Activated naive CD4-positive, alpha-beta T cell treated with anti-CD3 and anti-CD28 coated beads for 36 hours (primary cell): ENCODE data around the gene CEP112. TPM values are rescaled to one million over a fixed set of nuclear protein-coding genes. Genes with fewer than 3 reads are reported as not detected.
A peak's percentile ranks its signal among the peaks of the same experiment; 100 is the strongest.

Experiments used
- CTCF ChIA-PET: fragments of 350-600 bp; sonication (Branson Sonifier 250); formaldehyde crosslinking; loops from one replicate; lab custom pipeline; 2021; ENCODE audit warnings: antibody characterized with exemption; lab: Charles Lee
- DNase-seq: peaks from one replicate; pipeline ENCODE4 v3.0.0-alpha.2; 2020
- H3K27ac Mint-ChIP-seq: one replicate; pipeline ENCODE4 v1.8.0; 2021; ENCODE audit warnings: mild to moderate bottlenecking, mixed read lengths
- H3K27me3 Mint-ChIP-seq: one replicate; pipeline ENCODE4 v1.8.0; 2021; ENCODE audit warnings: low read depth, mixed read lengths
- H3K36me3 Mint-ChIP-seq: one replicate; pipeline ENCODE4 v1.8.0; 2021; ENCODE audit warnings: low read depth, mixed read lengths
- H3K4me1 Mint-ChIP-seq: one replicate; pipeline ENCODE4 v1.8.0; 2021; ENCODE audit warnings: low read depth, mixed read lengths
- H3K4me3 Mint-ChIP-seq: one replicate; pipeline ENCODE4 v1.8.0; 2021; ENCODE audit warnings: mild to moderate bottlenecking, moderate library complexity, mixed read lengths
- H3K9me3 Mint-ChIP-seq: one replicate; pipeline ENCODE4 v1.8.0; 2021; ENCODE audit warnings: mixed read lengths
- intact Hi-C: fragments of 100-400 bp; cut with micrococcal nuclease; formaldehyde crosslinking; loops from one replicate; pipeline ENCODE4 v1.15.1; 2023
- total RNA-seq, 2 experiments: library from RNA; stranded (reverse); gene quantifications; one replicate each; pipeline ENCODE4 v1.2.3, GENCODE V29; 2021

CEP112 gene
- total RNA-seq, 2 experiments from 2014 or later: 0.49 to 0.95 TPM

GRCh38 chr17:65664696-65665095 lies 527.2 kb downstream of the CEP112 start:
- CTCF ChIA-PET: no interaction called here
- H3K9me3 Mint-ChIP-seq: no peaks in the 10 kb centered on the region
- peaks cover 8% of the 10 kb centered on the region for H3K4me1 Mint-ChIP-seq
- H3K36me3 Mint-ChIP-seq: no peaks in the 10 kb centered on the region
- peaks cover 6% of the 10 kb centered on the region for H3K27me3 Mint-ChIP-seq
- no peak overlapping the region for H3K27ac Mint-ChIP-seq
- H3K4me3 Mint-ChIP-seq: no peak overlapping the region
- intact Hi-C loops: no loop called here
- DNase-seq: no peak

DNA sequence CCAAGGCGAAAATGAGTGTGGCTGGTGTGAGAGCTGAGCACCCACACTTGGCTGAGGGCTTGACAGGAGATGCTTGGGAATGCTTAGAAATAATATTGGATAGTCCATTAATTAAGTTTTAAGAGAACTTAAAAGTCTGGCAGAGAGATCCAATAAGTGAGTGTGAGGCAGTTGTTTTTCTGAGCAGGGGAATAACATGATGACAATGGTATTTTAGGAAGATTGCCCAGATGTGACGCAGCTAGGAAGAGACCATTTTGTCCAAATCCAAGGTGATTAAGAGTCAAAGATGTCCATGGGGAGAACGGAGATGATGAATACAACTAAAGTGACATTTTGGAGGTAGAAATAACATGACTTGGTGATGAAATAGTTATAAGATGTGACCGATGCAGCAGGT lies 527.7 kb downstream of the CEP112 start:
- Mint-ChIP-seq H3K4me3 (no peak overlapping the region), H3K36me3 (no peaks in the 10 kb centered on the region), H3K4me1 (peaks cover 8% of the 10 kb centered on the region), H3K9me3 (no peaks in the 10 kb centered on the region), H3K27me3 (peaks cover 6% of the 10 kb centered on the region), H3K27ac (no peak overlapping the region)
- intact Hi-C loops: no loop called here
- CTCF ChIA-PET: no interaction called here
- DNase-seq: no peak

GRCh38 chr17:65662196-65662595 lies 529.7 kb downstream of the CEP112 start:
- Mint-ChIP-seq H3K9me3 (no peaks in the 10 kb centered on the region), H3K4me3 (no peak overlapping the region), H3K27ac (no peak overlapping the region), H3K27me3 (peaks cover 6% of the 10 kb centered on the region), H3K36me3 (no peaks in the 10 kb centered on the region), H3K4me1 (peaks cover 20% of the 10 kb centered on the region)
- CTCF ChIA-PET: no interaction called here
- DNase-seq: no peak
- intact Hi-C loops: no loop called here

GRCh38 chr17:65660947-65661346 lies 531.0 kb downstream of the CEP112 start:
- CTCF ChIA-PET: no interaction called here
- H3K27me3 Mint-ChIP-seq: peaks cover 6% of the 10 kb centered on the region
- H3K4me1 Mint-ChIP-seq: peaks cover 31% of the 10 kb centered on the region
- peak; percentile 9 for DNase-seq
- no peak overlapping the region for H3K27ac Mint-ChIP-seq
- no peaks in the 10 kb centered on the region for H3K9me3 Mint-ChIP-seq
- intact Hi-C loops: no loop called here
- H3K36me3 Mint-ChIP-seq: no peaks in the 10 kb centered on the region
- H3K4me3 Mint-ChIP-seq: no peak overlapping the region

DNA sequence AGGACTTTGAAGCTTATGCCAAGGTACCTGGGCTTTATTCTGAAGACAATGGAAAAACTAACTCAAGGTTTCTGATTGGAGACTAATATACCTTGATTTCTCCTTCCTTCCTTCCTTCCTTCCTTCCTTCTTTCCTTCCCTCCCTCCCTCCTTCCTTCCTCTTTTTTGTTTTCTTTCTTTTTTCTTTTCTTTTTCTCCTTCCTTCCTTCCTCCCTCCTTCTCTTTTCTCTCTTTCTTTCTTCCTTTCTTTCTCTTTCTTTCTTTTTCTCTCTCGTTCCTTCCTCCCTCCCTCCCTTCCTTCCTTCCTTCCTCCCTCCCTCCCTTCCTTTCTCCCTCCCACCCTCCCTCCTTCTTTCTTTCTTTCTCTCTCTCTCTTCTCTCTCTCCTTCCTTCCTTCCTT lies 531.9 kb downstream of the CEP112 start:
- peaks cover 6% of the 10 kb centered on the region for H3K27me3 Mint-ChIP-seq
- H3K4me3 Mint-ChIP-seq: no peak overlapping the region
- CTCF ChIA-PET: interaction anchor here (1.0 to 1.5 kb wide), 2 partner anchors 53 to 66 kb away, joined by 3 read pairs; no protein-coding TSS in a partner anchor
- H3K9me3 Mint-ChIP-seq: no peaks in the 10 kb centered on the region
- no peak overlapping the region for H3K27ac Mint-ChIP-seq
- no peak for DNase-seq
- no peaks in the 10 kb centered on the region for H3K36me3 Mint-ChIP-seq
- peaks cover 35% of the 10 kb centered on the region for H3K4me1 Mint-ChIP-seq
- intact Hi-C loops: no loop called here

DNA sequence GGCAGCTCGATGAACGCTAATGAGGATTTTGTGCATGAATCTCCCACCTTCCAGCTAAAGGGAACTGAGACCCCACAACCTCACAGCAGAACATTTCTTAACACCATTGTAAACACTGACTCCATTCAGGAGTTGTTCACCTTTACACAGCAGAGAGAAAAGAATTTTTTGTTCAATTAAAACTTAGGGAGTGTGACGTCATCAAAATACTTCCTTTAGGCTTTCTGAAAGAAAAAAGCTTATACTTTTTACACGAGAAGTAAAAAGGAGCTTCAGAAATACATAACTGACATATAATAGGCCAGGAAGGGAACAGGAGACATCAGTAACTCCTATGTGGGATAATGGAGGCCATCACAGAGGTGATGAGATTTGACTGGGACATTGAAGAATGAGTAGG lies 532.4 kb downstream of the CEP112 start:
- Mint-ChIP-seq H3K9me3 (no peaks in the 10 kb centered on the region), H3K4me1 (peaks cover 35% of the 10 kb centered on the region), H3K27me3 (peaks cover 6% of the 10 kb centered on the region), H3K36me3 (no peaks in the 10 kb centered on the region), H3K4me3 (no peak overlapping the region), H3K27ac (no peak overlapping the region)
- DNase-seq: no peak
- CTCF ChIA-PET: interaction anchor here (1.0 to 1.5 kb wide), 2 partner anchors 53 to 67 kb away, joined by 3 read pairs; no protein-coding TSS in a partner anchor
- intact Hi-C loops: loop anchor here (5.0 kb wide), 1 partner anchor 853 kb away; no protein-coding TSS in a partner anchor

DNA sequence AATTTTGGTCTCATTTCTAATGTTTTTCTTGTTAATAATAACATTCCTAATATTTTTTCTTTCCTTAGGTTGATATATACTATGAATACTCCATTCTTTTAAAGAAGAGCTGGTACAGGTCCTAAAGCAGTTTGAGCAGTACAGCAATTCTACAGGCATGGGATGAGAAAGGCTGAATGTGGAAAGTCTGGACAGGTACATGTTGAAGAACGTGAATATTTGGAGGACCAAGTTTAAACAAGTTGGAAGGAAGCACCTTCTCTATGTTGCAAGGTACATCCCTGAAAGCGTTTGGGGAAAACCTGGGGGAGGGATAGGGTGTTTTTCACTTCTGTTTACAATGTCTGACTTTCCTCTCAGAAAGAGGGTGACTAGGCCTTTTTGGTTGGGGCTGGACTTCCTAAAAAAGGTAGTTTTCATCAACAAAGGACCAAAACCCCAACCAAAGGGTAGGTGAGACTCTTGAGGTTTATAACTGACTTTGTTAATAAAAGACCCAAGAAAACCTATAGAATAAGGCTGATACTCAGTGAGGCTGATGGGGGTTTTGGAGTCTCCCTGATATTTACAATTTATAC lies 534.6 kb downstream of the CEP112 start:
- CTCF ChIA-PET: interaction anchor here (1.0 kb wide), 1 partner anchor 73 kb away, joined by 4 read pairs; no protein-coding TSS in a partner anchor
- Mint-ChIP-seq H3K27ac (peak overlapping the region; percentile 55), H3K9me3 (no peaks in the 10 kb centered on the region), H3K4me3 (no peak overlapping the region), H3K36me3 (no peaks in the 10 kb centered on the region), H3K27me3 (peaks cover 9% of the 10 kb centered on the region), H3K4me1 (peaks cover 35% of the 10 kb centered on the region)
- intact Hi-C loops: loop anchor here (1.0 to 5.0 kb wide), 10 partner anchors 73 to 855 kb away; no protein-coding TSS in a partner anchor
- DNase-seq: peak; percentile 31

DNA sequence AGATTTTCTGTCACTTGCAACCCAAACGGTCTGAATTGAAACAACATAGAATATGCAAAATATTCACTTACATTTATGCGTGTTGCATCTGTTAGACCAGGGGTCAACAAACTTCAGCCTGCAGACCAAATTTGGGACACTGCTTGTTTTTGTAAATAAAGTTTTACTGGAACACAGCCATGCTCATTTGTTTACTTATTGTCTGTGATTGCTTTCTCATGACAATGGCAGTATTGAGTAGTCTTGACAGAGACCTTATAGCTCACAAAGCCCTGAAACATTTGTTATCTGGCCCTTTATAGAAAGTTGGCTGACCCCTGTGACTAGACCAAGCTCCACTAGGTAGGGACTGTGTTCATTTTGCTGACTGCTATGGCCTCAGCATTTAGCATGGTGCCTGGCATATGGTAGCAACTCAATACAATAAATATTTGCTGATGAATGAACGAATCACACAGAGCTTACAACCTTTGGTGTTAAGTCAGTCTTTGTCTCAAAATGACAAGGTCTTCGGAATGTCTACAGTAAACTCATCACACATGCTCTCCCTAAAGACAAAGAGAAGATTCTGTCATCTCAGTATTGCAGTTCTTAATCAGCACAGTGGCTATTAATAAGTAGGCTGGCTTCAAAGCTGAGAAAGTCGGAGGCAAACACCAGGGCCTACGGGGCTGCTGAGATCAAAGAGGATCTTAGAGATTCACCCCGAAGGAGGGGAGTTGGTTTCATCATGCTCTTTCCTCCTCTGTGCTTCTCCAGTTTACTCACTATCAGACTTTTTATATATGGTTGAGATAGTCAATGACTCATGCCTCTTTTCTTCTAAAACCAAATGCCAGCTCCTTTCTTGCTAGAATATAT lies 535.3 kb downstream of the CEP112 start:
- H3K9me3 Mint-ChIP-seq: no peaks in the 10 kb centered on the region
- H3K4me3 Mint-ChIP-seq: no peak overlapping the region

DNA sequence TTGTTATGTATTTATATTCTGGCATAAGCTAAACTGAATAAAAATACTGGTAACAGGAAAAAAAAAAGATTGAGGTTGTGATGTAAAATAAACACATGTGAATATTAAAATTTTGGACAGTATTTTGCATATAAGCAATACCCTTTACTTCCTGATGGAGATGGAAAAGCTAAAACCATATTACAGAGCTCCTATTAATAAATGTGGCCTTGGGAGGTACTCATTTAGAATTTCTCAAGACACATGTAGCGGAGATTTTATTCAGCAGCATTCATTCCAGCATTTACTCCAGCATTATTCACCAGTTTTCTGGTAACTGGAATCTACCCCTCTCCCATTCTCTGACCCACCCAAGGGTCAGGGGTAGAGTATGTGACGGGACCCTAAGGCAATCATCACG lies 536.2 kb downstream of the CEP112 start:
- CTCF ChIA-PET: interaction anchor here (0.6 to 1.0 kb wide), 2 partner anchors 142 to 1250 kb away, joined by 3 read pairs; no protein-coding TSS in a partner anchor
- no peak for DNase-seq
- Mint-ChIP-seq H3K4me1 (peaks cover 30% of the 10 kb centered on the region), H3K4me3 (no peak overlapping the region), H3K27me3 (peaks cover 7% of the 10 kb centered on the region), H3K36me3 (no peaks in the 10 kb centered on the region), H3K9me3 (no peaks in the 10 kb centered on the region), H3K27ac (no peak overlapping the region)
- intact Hi-C loops: loop anchor here (2.0 to 5.0 kb wide), 3 partner anchors 87 to 857 kb away; no protein-coding TSS in a partner anchor

More for the DNA sequence above, 535.3 kb downstream of the CEP112 start:
- H3K36me3 Mint-ChIP-seq: no peaks in the 10 kb centered on the region
- peaks cover 35% of the 10 kb centered on the region for H3K4me1 Mint-ChIP-seq
- H3K27me3 Mint-ChIP-seq: peaks cover 9% of the 10 kb centered on the region
- peak; percentile 84 for DNase-seq
- CTCF ChIA-PET: interaction anchor here (0.7 to 1.0 kb wide), 3 partner anchors 72 to 1544 kb away, joined by 3 to 4 read pairs (median 3); no protein-coding TSS in a partner anchor
- H3K27ac Mint-ChIP-seq: peak overlapping the region; percentile 56
- intact Hi-C loops: loop anchor here (1.0 to 5.0 kb wide), 10 partner anchors 72 to 856 kb away; no protein-coding TSS in a partner anchor

- Mint-ChIP-seq H3K4me3 (no peak overlapping the region), H3K27ac (no peak overlapping the region), H3K4me1 (no peaks in the 10 kb centered on the region), H3K9me3 (peaks cover 18% of the 10 kb centered on the region), H3K36me3 (peaks cover 5% of the 10 kb centered on the region), H3K27me3 (no peaks in the 10 kb centered on the region)
- intact Hi-C loops: loop anchor here (10.0 kb wide), 1 partner anchor 190 kb away; no protein-coding TSS in a partner anchor
- no peak for DNase-seq
- CTCF ChIA-PET: no interaction called here
These were observed 547.4 kb downstream of the CEP112 start for GRCh38 chr17:65644545-65644944.

DNA sequence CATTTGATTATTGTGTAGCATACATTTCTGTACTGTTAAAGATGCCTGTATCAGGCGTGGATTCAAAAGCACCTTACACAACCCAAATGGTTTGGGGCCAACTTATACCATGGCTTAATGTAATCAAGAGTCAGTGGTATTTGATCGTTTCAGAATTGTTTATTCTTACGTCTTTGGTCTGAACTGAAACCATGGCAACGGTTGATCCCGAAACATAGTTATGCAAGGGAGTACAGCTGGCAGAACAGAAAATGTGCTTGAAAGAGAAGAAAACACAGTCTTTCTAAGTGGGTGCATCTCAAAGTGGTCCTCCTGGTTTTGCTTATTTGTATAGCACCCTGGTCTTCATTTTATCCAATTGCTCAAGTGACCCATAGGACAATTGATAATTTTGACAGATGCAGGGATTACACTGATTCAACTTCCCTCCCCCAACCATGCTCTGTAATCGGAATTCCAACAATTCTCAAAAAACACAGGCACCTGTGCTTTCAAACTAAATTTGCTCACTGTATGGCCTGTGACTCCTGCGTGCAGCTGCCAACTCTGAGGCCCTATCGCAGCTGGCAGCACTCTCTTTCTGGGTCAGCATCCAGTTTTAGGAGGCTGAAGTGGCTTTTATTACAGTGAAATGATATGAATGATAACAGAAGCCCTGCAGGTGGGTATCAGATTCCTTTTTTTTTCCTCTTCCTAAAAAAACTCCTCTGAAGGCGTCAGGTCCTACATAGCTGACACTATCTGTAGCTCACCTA lies 553.5 kb downstream of the CEP112 start:
- H3K36me3 Mint-ChIP-seq: peaks cover 4% of the 10 kb centered on the region
- no peak overlapping the region for H3K4me3 Mint-ChIP-seq
- DNase-seq: no peak
- CTCF ChIA-PET: no interaction called here
- no peaks in the 10 kb centered on the region for H3K4me1 Mint-ChIP-seq
- H3K9me3 Mint-ChIP-seq: peaks cover 9% of the 10 kb centered on the region
- H3K27ac Mint-ChIP-seq: no peak overlapping the region
- intact Hi-C loops: no loop called here
- no peaks in the 10 kb centered on the region for H3K27me3 Mint-ChIP-seq

GRCh38 chr17:65637786-65638185 lies 554.1 kb downstream of the CEP112 start:
- Mint-ChIP-seq H3K9me3 (peaks cover 9% of the 10 kb centered on the region), H3K27me3 (no peaks in the 10 kb centered on the region), H3K4me1 (peaks cover 3% of the 10 kb centered on the region), H3K4me3 (no peak overlapping the region), H3K27ac (no peak overlapping the region), H3K36me3 (peaks cover 4% of the 10 kb centered on the region)
- DNase-seq: no peak
- CTCF ChIA-PET: no interaction called here
- intact Hi-C loops: no loop called here
